Transverse colon (tissue), 4 donors: ENCODE results near the gene ERC2. TPM values are rescaled to one million over a fixed set of nuclear protein-coding genes. Genes with fewer than 3 reads are reported as not detected.

ENCODE experiments used
- DNase-seq: peaks from one replicate; pipeline ENCODE4 v3.0.0-alpha.2; 2019
- H3K27ac ChIP-seq, 4 donors: fragments of 200-600 bp; sonication (generic); 2 replicates each; pipeline ENCODE4 v1.5.1; 2016 to 2018; ENCODE audit warnings: inconsistent platforms in 4 of 4
- H3K27me3 ChIP-seq: fragments of 200-600 bp; sonication (generic); 2 replicates; pipeline ENCODE4 v1.5.1; 2017; ENCODE audit warnings: inconsistent platforms
- H3K36me3 ChIP-seq, 4 donors: fragments of 200-600 bp; sonication (generic); 2 replicates each; pipeline ENCODE4 v1.5.1; 2017 to 2019; ENCODE audit warnings: inconsistent platforms in 4 of 4
- H3K4me1 ChIP-seq, 4 donors: fragments of 200-600 bp; sonication (generic); 2 replicates each; pipeline ENCODE4 v1.5.1; 2017 to 2020; ENCODE audit warnings: inconsistent platforms in 4 of 4
- H3K4me3 ChIP-seq, 4 donors: fragments of 200-600 bp; sonication (generic); 1 replicate in 1 of 4; 2 replicates in 3 of 4; pipeline versions ENCODE4 v1.5.1 to v1.6.1; 2017 to 2019; ENCODE audit warnings: inconsistent platforms in 4 of 4
- H3K9me3 ChIP-seq, 2 donors: fragments of 200-600 bp; sonication (generic); 2 replicates each; pipeline ENCODE4 v1.5.1; 2017 to 2019; ENCODE audit warnings: inconsistent platforms in 2 of 2
- CTCF ChIP-seq, 5 experiments: fragments of 200-600 bp in 3 of 5; fragments of 450-650 bp in 2 of 5; sonication (generic) in 3 of 5; IDR thresholded peaks; 1 replicate in 2 of 5; 2 replicates in 3 of 5; pipeline ENCODE4 v1.5.1; 2016 to 2017; ENCODE audit warnings: antibody characterized with exemption in 5 of 5, inconsistent platforms in 3 of 5, mild to moderate bottlenecking in 2 of 5, moderate library complexity in 1 of 5
- EP300 ChIP-seq: sonication (generic); formaldehyde crosslinking; IDR thresholded peaks from one replicate; pipeline ENCODE4 v1.6.1; 2017; ENCODE audit warnings: antibody characterized with exemption, low read depth
- POLR2A ChIP-seq: fragments of 450-650 bp; IDR thresholded peaks from one replicate; pipeline ENCODE4 v1.6.1; 2016; ENCODE audit warnings: antibody characterized with exemption, mild to moderate bottlenecking, moderate library complexity
- POLR2AphosphoS5 ChIP-seq, 3 donors: sonication (generic); formaldehyde crosslinking; IDR thresholded peaks; one replicate each; pipeline ENCODE4 v1.6.1; 2016; ENCODE audit warnings: antibody characterized with exemption in 3 of 3
- WGBS, 2 donors: methylation state at CpG; one replicate each; pipeline ENCODE4 v1.1.5; 2018; ENCODE audit warnings: low coverage in 1 of 2; 5-methylcytosine and 5-hydroxymethylcytosine counted together
- in situ Hi-C, 4 donors: fragments of 200-750 bp; cut with MboI; loops; one replicate each; pipeline versions ENCODE4 v1.15.0 to v1.15.1; 2017; ENCODE audit warnings: low sequenced_read_pairs in 3 of 4, low pct_ligation_motif_present in 1 of 4, low pct_unique_long_range_greater_than_20kb in 1 of 4
- intact Hi-C: fragments of 100-400 bp; cut with DNase I; formaldehyde crosslinking; loops from one replicate; pipeline ENCODE4 v1.15.1; 2023; ENCODE audit warnings: low total_unique reads
- total RNA-seq, 4 donors: library from RNA; depleted of rRNA; stranded (reverse); fragments of >200 nt; gene quantifications; one replicate each; pipeline ENCODE4 v1.1.0, GENCODE V29; 2016

ERC2 gene
- total RNA-seq, 4 donors from 2014 or later = 0.41 to 1.3 TPM; not detected in 2

DNA sequence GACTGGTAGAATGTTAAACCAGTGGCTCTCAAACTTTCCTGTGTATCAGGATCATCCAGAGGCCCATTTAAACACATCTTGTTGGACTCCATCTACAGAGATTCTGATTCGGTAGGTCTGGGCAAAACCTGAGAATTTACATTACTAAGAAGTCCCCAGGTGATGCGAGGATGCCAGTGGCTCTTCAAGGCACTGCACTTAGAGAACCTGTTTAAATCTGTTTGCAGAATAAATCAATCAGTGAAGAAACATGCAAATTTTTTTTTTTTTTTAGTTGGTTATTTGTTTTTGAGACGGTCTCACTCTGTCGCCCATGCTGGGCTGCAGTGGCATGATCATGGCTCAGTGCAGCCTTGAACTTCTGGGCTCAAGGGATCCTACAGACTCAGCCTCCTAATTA is 863.4 kb downstream of the ERC2 start:
- DNase-seq = no peak
- 82 to 94% methylated on average over 3 to 4 of the region's 4 CpGs for WGBS, 2 donors
- Histone ChIP-seq H3K27me3 (no peaks in the 10 kb centered on the region), H3K4me1 (peaks cover 0 to 4% (median 0%) of the 10 kb centered on the region in 4 donors), H3K9me3 (no peaks in the 10 kb centered on the region), H3K4me3 (no peak overlapping the region), H3K27ac (no peak overlapping the region), H3K36me3 (no peaks in the 10 kb centered on the region)
- in situ Hi-C loops = no loop called here
- intact Hi-C loops = no loop called here
- no peak for TF ChIP-seq POLR2AphosphoS5 (IDR thresholded peaks at IDR 0.05)
- no peak for TF ChIP-seq CTCF (IDR thresholded peaks at IDR 0.05)

DNA sequence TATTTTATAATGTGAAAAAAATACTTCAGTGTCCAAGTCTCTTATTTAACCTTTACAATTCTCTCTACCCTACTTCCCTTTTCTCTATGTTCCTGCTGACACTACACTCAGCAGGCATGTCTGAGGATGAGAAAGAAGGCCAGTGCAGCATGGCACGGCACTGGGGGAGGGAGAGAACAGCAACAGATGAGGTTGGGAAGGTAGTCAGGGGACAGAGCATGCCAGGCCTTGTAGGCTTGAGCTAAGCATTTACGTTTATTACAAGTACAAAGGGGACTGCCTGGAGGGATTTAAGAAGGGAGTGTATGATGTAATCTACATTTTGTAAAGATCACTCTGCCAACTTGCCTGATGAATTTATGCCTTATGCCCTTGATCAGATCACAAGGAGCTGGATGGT is 863.9 kb downstream of the ERC2 start:
- Histone ChIP-seq H3K9me3 (no peaks in the 10 kb centered on the region), H3K27me3 (no peaks in the 10 kb centered on the region), H3K4me3 (no peak overlapping the region), H3K27ac (no peak overlapping the region), H3K4me1 (peaks cover 0 to 4% (median 0%) of the 10 kb centered on the region in 4 donors), H3K36me3 (no peaks in the 10 kb centered on the region)
- DNase-seq = no peak
- WGBS, 2 donors = 66 to 78% methylated on average over 2 of the region's 2 CpGs
- TF ChIP-seq POLR2AphosphoS5 (IDR thresholded peaks at IDR 0.05) (no peak), CTCF (IDR thresholded peaks at IDR 0.05) (no peak), EP300 (no peak), POLR2A (no peak)
- intact Hi-C loops = no loop called here
- in situ Hi-C loops = no loop called here

- peaks cover 0 to 4% (median 0%) of the 10 kb centered on the region in 4 donors for H3K4me1 ChIP-seq
- intact Hi-C loops = no loop called here
- WGBS, 2 donors = 45 to 54% methylated on average over 3 to 10 of the region's 10 CpGs
- no peaks in the 10 kb centered on the region for H3K36me3 ChIP-seq
- TF ChIP-seq POLR2A (no peak), CTCF (IDR thresholded peaks at IDR 0.05) (no peak)
- in situ Hi-C loops = no loop called here
- DNase-seq = no peak
- no peaks in the 10 kb centered on the region for H3K9me3 ChIP-seq
- no peaks in the 10 kb centered on the region for H3K27me3 ChIP-seq
- no peak overlapping the region for H3K27ac ChIP-seq
- no peak overlapping the region for H3K4me3 ChIP-seq
Observed at GRCh38 chr3:55601366-55602080, 866.7 kb downstream of the ERC2 start.

- TF ChIP-seq POLR2AphosphoS5 (IDR thresholded peaks at IDR 0.05) = no peak
- TF ChIP-seq CTCF (IDR thresholded peaks at IDR 0.05) = no peak
- TF ChIP-seq EP300 = no peak
- TF ChIP-seq POLR2A = no peak
- intact Hi-C loops = no loop called here
- in situ Hi-C loops = no loop called here
Observed at GRCh38 chr3:55598224-55598623, 870.0 kb downstream of the ERC2 start.

More at GRCh38 chr3:55598224-55598623, 870.0 kb downstream of the ERC2 start:
- Histone ChIP-seq H3K36me3 (no peaks in the 10 kb centered on the region), H3K27me3 (no peaks in the 10 kb centered on the region), H3K27ac (no peak overlapping the region), H3K4me1 (peaks cover 0 to 4% (median 0%) of the 10 kb centered on the region in 4 donors), H3K9me3 (no peaks in the 10 kb centered on the region), H3K4me3 (no peak overlapping the region)
- WGBS, 2 donors = 87% methylated on average over 2 of the region's 2 CpGs
- DNase-seq = no peak
